ENCODE data around the gene CNMD.

DNA sequence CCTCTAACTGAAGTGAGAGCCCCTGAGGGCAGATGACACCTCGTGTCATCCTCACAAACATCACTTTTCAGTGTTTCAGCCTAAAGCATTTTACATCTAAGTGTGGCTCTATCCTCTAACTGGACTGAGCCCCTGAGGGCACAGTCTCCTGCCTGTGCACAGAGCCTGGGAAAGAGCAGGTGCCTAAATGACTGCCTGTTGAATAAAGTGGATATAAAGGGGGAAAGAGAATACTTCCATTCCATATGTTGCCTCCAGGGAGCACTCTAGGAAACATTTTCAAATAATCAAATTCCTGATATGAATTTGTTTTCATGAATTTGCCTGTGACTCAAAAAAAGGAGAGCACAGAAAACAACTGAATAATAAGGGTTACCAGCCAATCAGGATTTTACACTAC is 32.2 kb downstream of the CNMD start:
- TF ChIP-seq, protein P1, sequence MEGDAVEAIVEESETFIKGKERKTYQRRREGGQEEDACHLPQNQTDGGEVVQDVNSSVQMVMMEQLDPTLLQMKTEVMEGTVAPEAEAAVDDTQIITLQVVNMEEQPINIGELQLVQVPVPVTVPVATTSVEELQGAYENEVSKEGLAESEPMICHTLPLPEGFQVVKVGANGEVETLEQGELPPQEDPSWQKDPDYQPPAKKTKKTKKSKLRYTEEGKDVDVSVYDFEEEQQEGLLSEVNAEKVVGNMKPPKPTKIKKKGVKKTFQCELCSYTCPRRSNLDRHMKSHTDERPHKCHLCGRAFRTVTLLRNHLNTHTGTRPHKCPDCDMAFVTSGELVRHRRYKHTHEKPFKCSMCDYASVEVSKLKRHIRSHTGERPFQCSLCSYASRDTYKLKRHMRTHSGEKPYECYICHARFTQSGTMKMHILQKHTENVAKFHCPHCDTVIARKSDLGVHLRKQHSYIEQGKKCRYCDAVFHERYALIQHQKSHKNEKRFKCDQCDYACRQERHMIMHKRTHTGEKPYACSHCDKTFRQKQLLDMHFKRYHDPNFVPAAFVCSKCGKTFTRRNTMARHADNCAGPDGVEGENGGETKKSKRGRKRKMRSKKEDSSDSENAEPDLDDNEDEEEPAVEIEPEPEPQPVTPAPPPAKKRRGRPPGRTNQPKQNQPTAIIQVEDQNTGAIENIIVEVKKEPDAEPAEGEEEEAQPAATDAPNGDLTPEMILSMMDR (IDR thresholded peaks at IDR 0.05): no peak
- TF ChIP-seq EP300 (IDR thresholded peaks at IDR 0.05): no peak
